ENCODE measurements around the gene GNB1L.

The GNB1L gene

GRCh38 chr22:19827341-19828034 is 27.2 kb downstream of the GNB1L start:
- ATAC-seq, result no peak
- no peak for TF ChIP-seq TCF4 (CRISPR knock-in tag; IDR thresholded peaks at IDR 0.05; ENCODE audit: borderline replicate concordance)
- no peak for TF ChIP-seq BACH2 (CRISPR knock-in tag; IDR thresholded peaks at IDR 0.05; ENCODE audit: borderline replicate concordance)
- no peak for TF ChIP-seq PPARA (CRISPR knock-in tag; IDR thresholded peaks at IDR 0.05; ENCODE audit: borderline replicate concordance)
- TF ChIP-seq RARB (CRISPR knock-in tag; IDR thresholded peaks at IDR 0.05), result no peak
- TF ChIP-seq ZNF8 (CRISPR knock-in tag; IDR thresholded peaks at IDR 0.05), result no peak
- TF ChIP-seq ARNTL (CRISPR knock-in tag; IDR thresholded peaks at IDR 0.05; ENCODE audit: borderline replicate concordance, low read depth), result no peak
- TF ChIP-seq ZNF565 (CRISPR knock-in tag; conservative IDR thresholded peaks at IDR 0.05; ENCODE audit: low read depth), result no peak
- TF ChIP-seq POU6F1 (CRISPR knock-in tag; IDR thresholded peaks at IDR 0.05; ENCODE audit: borderline replicate concordance, low read depth), result no peak
- TF ChIP-seq ISL1 (CRISPR knock-in tag; IDR thresholded peaks at IDR 0.05), result no peak
- no peak for TF ChIP-seq ZFP3 (CRISPR knock-in tag; IDR thresholded peaks at IDR 0.05)
- no peak for TF ChIP-seq ESRRG (CRISPR knock-in tag; IDR thresholded peaks at IDR 0.05)
- TF ChIP-seq TOX (CRISPR knock-in tag; IDR thresholded peaks at IDR 0.05; ENCODE audit: borderline replicate concordance), result no peak

GRCh38 chr22:19826619-19826950 is 28.1 kb downstream of the GNB1L start:
- no peak for ATAC-seq

GRCh38 chr22:19825904-19826618 is 28.6 kb downstream of the GNB1L start:
- TF ChIP-seq OSR1 (CRISPR knock-in tag; IDR thresholded peaks at IDR 0.05), result no peak
- TF ChIP-seq TCF4 (CRISPR knock-in tag; IDR thresholded peaks at IDR 0.05; ENCODE audit: borderline replicate concordance), result no peak
- no peak for TF ChIP-seq PPARA (CRISPR knock-in tag; IDR thresholded peaks at IDR 0.05; ENCODE audit: borderline replicate concordance)
- no peak for TF ChIP-seq GLIS3 (CRISPR knock-in tag; IDR thresholded peaks at IDR 0.05)
- no peak for TF ChIP-seq SNAI2 (CRISPR knock-in tag; IDR thresholded peaks at IDR 0.05)
- no peak for TF ChIP-seq RARB (CRISPR knock-in tag; IDR thresholded peaks at IDR 0.05)
- TF ChIP-seq PATZ1 (CRISPR knock-in tag; IDR thresholded peaks at IDR 0.05; ENCODE audit: borderline replicate concordance), result no peak
- TF ChIP-seq ISL1 (CRISPR knock-in tag; IDR thresholded peaks at IDR 0.05), result no peak
- TF ChIP-seq BACH2 (CRISPR knock-in tag; IDR thresholded peaks at IDR 0.05; ENCODE audit: borderline replicate concordance), result no peak
- no peak for TF ChIP-seq ARNTL (CRISPR knock-in tag; IDR thresholded peaks at IDR 0.05; ENCODE audit: borderline replicate concordance, low read depth)
- no peak for TF ChIP-seq ZC3H10 (CRISPR knock-in tag; IDR thresholded peaks at IDR 0.05)
- TF ChIP-seq CSDC2 (CRISPR knock-in tag; IDR thresholded peaks at IDR 0.05), result no peak
- TF ChIP-seq ZFP30 (CRISPR knock-in tag; IDR thresholded peaks at IDR 0.05), result no peak
- no peak for TF ChIP-seq CREB5 (CRISPR knock-in tag; IDR thresholded peaks at IDR 0.05; ENCODE audit: low read depth)
- TF ChIP-seq ZNF565 (CRISPR knock-in tag; conservative IDR thresholded peaks at IDR 0.05; ENCODE audit: low read depth), result no peak
- TF ChIP-seq TOX (CRISPR knock-in tag; IDR thresholded peaks at IDR 0.05; ENCODE audit: borderline replicate concordance), result no peak
- ATAC-seq, result no peak

More at GRCh38 chr22:19826619-19826950, 28.1 kb downstream of the GNB1L start:
- TF ChIP-seq ZNF70 (CRISPR knock-in tag; IDR thresholded peaks at IDR 0.05), result no peak
- no peak for TF ChIP-seq ESRRG (CRISPR knock-in tag; IDR thresholded peaks at IDR 0.05)
- no peak for TF ChIP-seq CREB5 (CRISPR knock-in tag; IDR thresholded peaks at IDR 0.05; ENCODE audit: low read depth)
- TF ChIP-seq ZNF8 (CRISPR knock-in tag; IDR thresholded peaks at IDR 0.05), result no peak
- TF ChIP-seq ZNF565 (CRISPR knock-in tag; conservative IDR thresholded peaks at IDR 0.05; ENCODE audit: low read depth), result no peak

GRCh38 chr22:19824926-19825339 is 29.7 kb downstream of the GNB1L start:
- no peak for ATAC-seq
- TF ChIP-seq OSR1 (CRISPR knock-in tag; IDR thresholded peaks at IDR 0.05) (no peak), ESRRG (CRISPR knock-in tag; IDR thresholded peaks at IDR 0.05) (no peak), ZNF70 (CRISPR knock-in tag; IDR thresholded peaks at IDR 0.05) (no peak), BACH2 (CRISPR knock-in tag; IDR thresholded peaks at IDR 0.05; ENCODE audit: borderline replicate concordance) (no peak), ARNTL (CRISPR knock-in tag; IDR thresholded peaks at IDR 0.05; ENCODE audit: borderline replicate concordance, low read depth) (no peak), RARB (CRISPR knock-in tag; IDR thresholded peaks at IDR 0.05) (no peak), PPARA (CRISPR knock-in tag; IDR thresholded peaks at IDR 0.05; ENCODE audit: borderline replicate concordance) (no peak), CSDC2 (CRISPR knock-in tag; IDR thresholded peaks at IDR 0.05) (no peak), ZFP3 (CRISPR knock-in tag; IDR thresholded peaks at IDR 0.05) (no peak)

Measured in SK-N-SH treated with all-trans-retinoic acid at 6 μM for 48 hours (cell line).